Peyer's patch (tissue), 4 donors: ENCODE results near the gene PPFIBP1. TPM values are rescaled to one million over a fixed set of nuclear protein-coding genes. Genes with fewer than 3 reads are reported as not detected.

Experiments
- DNase-seq, 3 donors: peaks; one replicate each; pipeline ENCODE4 v3.0.0-alpha.2; 2017 to 2019
- H3K27ac ChIP-seq, 4 donors: fragments of 200-600 bp; sonication (generic); one replicate each; pipeline ENCODE4 v1.5.1; 2016 to 2019
- H3K27me3 ChIP-seq, 2 donors: fragments of 200-600 bp; sonication (generic); one replicate each; pipeline ENCODE4 v1.5.1; 2019
- H3K36me3 ChIP-seq, 3 donors: fragments of 200-600 bp; sonication (generic); one replicate each; pipeline ENCODE4 v1.5.1; 2016 to 2019
- H3K4me1 ChIP-seq, 4 donors: fragments of 200-600 bp; sonication (generic); one replicate each; pipeline ENCODE4 v1.5.1; 2016 to 2019
- H3K4me3 ChIP-seq, 4 donors: fragments of 200-600 bp; sonication (generic); 1 replicate in 3 of 4; 2 replicates in 1 of 4; pipeline ENCODE4 v1.5.1; 2016 to 2019; ENCODE audit warnings: mild to moderate bottlenecking in 1 of 4
- H3K9me3 ChIP-seq, 4 donors: fragments of 200-600 bp; sonication (generic); one replicate each; pipeline ENCODE4 v1.5.1; 2016 to 2019; ENCODE audit warnings: mild to moderate bottlenecking in 1 of 4
- POLR2A ChIP-seq, 2 donors: fragments of 450-650 bp; IDR thresholded peaks; one replicate each; pipeline ENCODE4 v1.5.1; 2017; ENCODE audit warnings: antibody characterized with exemption in 2 of 2, mild to moderate bottlenecking in 2 of 2, moderate library complexity in 2 of 2
- total RNA-seq, 4 donors: library from RNA; depleted of rRNA; stranded (reverse); fragments of >200 nt; gene quantifications; one replicate each; pipeline ENCODE4 v1.1.0, GENCODE V29; 2016
- TF ChIP-seq, protein P1 (sequence below), 6 experiments: fragments of 450-650 bp in 4 of 6; fragments of 200-600 bp in 2 of 6; sonication (generic) in 1 of 6; IDR thresholded peaks; one replicate each; pipeline ENCODE4 v1.5.1; 2017 to 2019; ENCODE audit warnings: antibody characterized with exemption in 6 of 6, mild to moderate bottlenecking in 3 of 6, moderate library complexity in 1 of 6

The PPFIBP1 gene
- total RNA-seq, 4 donors from 2014 or later = 37.5 to 171 (median 48.1) TPM

DNA sequence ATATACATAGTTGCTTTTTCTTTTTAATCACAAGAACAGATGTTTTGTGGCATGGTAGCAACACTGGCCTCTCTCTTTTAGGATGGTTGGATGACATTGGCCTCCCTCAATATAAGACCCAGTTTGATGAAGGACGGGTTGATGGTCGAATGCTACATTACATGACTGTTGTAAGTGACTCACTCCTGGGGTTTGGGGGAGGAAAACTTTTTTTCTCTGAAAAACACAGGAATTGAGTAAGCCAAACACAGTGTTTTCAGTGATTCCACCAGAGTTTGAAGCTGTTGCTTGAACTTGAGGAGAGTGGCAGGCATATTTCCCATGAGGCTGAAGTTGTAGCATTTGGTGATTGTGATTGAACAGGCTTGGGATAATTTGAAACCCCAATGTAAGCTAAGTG lies 158.5 kb downstream of the PPFIBP1 start:
- TF ChIP-seq, protein P1, sequence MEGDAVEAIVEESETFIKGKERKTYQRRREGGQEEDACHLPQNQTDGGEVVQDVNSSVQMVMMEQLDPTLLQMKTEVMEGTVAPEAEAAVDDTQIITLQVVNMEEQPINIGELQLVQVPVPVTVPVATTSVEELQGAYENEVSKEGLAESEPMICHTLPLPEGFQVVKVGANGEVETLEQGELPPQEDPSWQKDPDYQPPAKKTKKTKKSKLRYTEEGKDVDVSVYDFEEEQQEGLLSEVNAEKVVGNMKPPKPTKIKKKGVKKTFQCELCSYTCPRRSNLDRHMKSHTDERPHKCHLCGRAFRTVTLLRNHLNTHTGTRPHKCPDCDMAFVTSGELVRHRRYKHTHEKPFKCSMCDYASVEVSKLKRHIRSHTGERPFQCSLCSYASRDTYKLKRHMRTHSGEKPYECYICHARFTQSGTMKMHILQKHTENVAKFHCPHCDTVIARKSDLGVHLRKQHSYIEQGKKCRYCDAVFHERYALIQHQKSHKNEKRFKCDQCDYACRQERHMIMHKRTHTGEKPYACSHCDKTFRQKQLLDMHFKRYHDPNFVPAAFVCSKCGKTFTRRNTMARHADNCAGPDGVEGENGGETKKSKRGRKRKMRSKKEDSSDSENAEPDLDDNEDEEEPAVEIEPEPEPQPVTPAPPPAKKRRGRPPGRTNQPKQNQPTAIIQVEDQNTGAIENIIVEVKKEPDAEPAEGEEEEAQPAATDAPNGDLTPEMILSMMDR (IDR thresholded peaks at IDR 0.05) = no peak
- TF ChIP-seq POLR2A (IDR thresholded peaks at IDR 0.05) = no peak
- H3K36me3 ChIP-seq = peaks cover 0 to 50% (median 0%) of the 10 kb centered on the region in 3 donors
- DNase-seq = no peak
- H3K27me3 ChIP-seq = no peaks in the 10 kb centered on the region
- no peak overlapping the region for H3K27ac ChIP-seq
- H3K9me3 ChIP-seq = no peaks in the 10 kb centered on the region
- H3K4me3 ChIP-seq = no peak overlapping the region
- no peaks in the 10 kb centered on the region for H3K4me1 ChIP-seq

GRCh38 chr12:27685274-27685673 lies 161.3 kb downstream of the PPFIBP1 start:
- no peak for DNase-seq
- H3K36me3 ChIP-seq = peaks cover 0 to 64% (median 0%) of the 10 kb centered on the region in 3 donors
- H3K4me3 ChIP-seq = no peak overlapping the region
- no peaks in the 10 kb centered on the region for H3K27me3 ChIP-seq
- no peaks in the 10 kb centered on the region for H3K9me3 ChIP-seq
- no peak for TF ChIP-seq POLR2A (IDR thresholded peaks at IDR 0.05)
- TF ChIP-seq, protein P1 (IDR thresholded peaks at IDR 0.05) = no peak
- no peaks in the 10 kb centered on the region for H3K4me1 ChIP-seq
- no peak overlapping the region for H3K27ac ChIP-seq

GRCh38 chr12:27686147-27686546 lies 162.1 kb downstream of the PPFIBP1 start:
- no peak for DNase-seq
- no peaks in the 10 kb centered on the region for H3K4me1 ChIP-seq
- peaks cover 0 to 65% (median 0%) of the 10 kb centered on the region in 3 donors for H3K36me3 ChIP-seq
- H3K27me3 ChIP-seq = no peaks in the 10 kb centered on the region
- no peak overlapping the region for H3K4me3 ChIP-seq
- no peak overlapping the region for H3K27ac ChIP-seq
- no peaks in the 10 kb centered on the region for H3K9me3 ChIP-seq
- no peak for TF ChIP-seq POLR2A (IDR thresholded peaks at IDR 0.05)
- TF ChIP-seq, protein P1 (IDR thresholded peaks at IDR 0.05) = no peak

- peaks cover 0 to 65% (median 0%) of the 10 kb centered on the region in 3 donors for H3K36me3 ChIP-seq
- no peaks in the 10 kb centered on the region for H3K4me1 ChIP-seq
- no peaks in the 10 kb centered on the region for H3K9me3 ChIP-seq
- H3K27ac ChIP-seq = no peak overlapping the region
- H3K4me3 ChIP-seq = no peak overlapping the region
- H3K27me3 ChIP-seq = no peaks in the 10 kb centered on the region
- TF ChIP-seq POLR2A (IDR thresholded peaks at IDR 0.05) = no peak
- TF ChIP-seq, protein P1 (IDR thresholded peaks at IDR 0.05) = no peak
- DNase-seq = no peak
These were observed 164.7 kb downstream of the PPFIBP1 start for GRCh38 chr12:27688671-27689070.

- DNase-seq = no peak
- TF ChIP-seq, protein P1 (IDR thresholded peaks at IDR 0.05) = no peak
- TF ChIP-seq POLR2A (IDR thresholded peaks at IDR 0.05) = no peak
- Histone ChIP-seq H3K9me3 (no peaks in the 10 kb centered on the region), H3K36me3 (peaks cover 0 to 67% (median 0%) of the 10 kb centered on the region in 3 donors), H3K27ac (no peak overlapping the region), H3K27me3 (no peaks in the 10 kb centered on the region), H3K4me3 (no peak overlapping the region), H3K4me1 (no peaks in the 10 kb centered on the region)
These were observed 165.7 kb downstream of the PPFIBP1 start for GRCh38 chr12:27689558-27690180.
